ENCODE measurements around the gene SGF29.
"Not testable (repeated sequence)": the region's sequence is repeated elsewhere in the genome, so short reads cannot be mapped to it uniquely, and the experiment has no call there.

The SGF29 gene

DNA sequence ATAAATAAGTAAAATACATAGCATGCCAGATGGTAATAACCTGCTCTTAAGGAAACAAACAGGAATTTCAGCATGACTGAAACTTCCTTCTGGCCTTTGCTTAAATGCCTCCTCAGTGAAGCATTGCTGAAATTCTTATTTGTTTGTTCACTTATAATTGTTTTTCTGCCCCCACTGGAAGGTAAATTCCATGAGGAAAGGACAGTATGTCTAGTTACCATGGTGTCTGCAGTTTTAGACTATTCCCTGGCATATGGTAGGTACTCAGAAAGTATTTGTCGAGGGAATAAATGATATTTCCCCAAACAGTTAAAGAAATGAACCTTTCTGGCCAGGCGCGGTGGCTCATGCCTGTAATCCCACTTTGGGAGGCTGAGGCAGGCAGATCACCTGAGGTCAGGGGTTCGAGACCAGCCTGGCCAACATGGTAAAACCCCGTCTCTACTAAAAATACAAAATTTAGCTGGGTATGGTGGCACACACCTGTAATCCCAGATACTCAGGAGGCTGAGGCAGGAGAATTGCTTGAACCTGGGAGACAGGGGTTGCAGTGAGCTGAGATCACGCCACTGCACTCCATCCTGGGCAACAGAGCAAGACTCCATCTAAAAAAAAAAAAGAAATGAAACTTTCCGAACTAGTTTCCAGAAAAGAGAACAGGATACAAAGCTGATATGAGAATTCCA lies 26.5 kb upstream of the SGF29 start:
- H3K4me1 Mint-ChIP-seq = peaks cover 8 to 12% of the 10 kb centered on the region in 2 donors
- not testable (repeated sequence) for ATAC-seq (replicated peaks); H3K27me3 Mint-ChIP-seq; H3K4me3 Mint-ChIP-seq; H3K9me3 Mint-ChIP-seq; H3K36me3 Mint-ChIP-seq; DNase-seq; H3K27ac Mint-ChIP-seq

DNA sequence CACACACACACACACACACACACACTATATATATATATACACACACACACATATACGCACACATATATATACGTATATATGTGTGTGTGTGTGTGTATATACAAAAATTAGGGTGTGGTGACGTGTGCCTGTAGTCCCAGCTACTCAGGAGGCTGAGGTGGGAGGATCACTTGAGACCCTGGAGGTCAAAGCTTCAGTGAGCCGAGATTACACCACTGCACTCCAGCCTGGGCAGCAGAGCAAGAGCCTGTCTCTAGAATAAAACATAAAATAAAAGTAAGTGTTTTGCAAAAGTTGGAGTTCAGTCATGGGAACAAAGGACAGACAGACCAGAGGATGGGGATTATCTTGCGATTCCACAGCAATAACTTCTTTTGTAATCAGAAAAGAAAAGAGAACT lies 25.7 kb upstream of the SGF29 start:
- H3K27ac Mint-ChIP-seq = no peak overlapping the region
- H3K36me3 Mint-ChIP-seq = no peaks in the 10 kb centered on the region
- DNase-seq = no peak
- H3K4me1 Mint-ChIP-seq = peaks cover 9 to 14% of the 10 kb centered on the region in 2 donors
- ATAC-seq (replicated peaks) = no peak
- H3K27me3 Mint-ChIP-seq = peaks cover 0 to 7% of the 10 kb centered on the region in 2 donors
- no peaks in the 10 kb centered on the region for H3K9me3 Mint-ChIP-seq
- no peak overlapping the region for H3K4me3 Mint-ChIP-seq

- ATAC-seq (replicated peaks) (no peak), DNase-seq (no peak)
- no peaks in the 10 kb centered on the region for H3K9me3 Mint-ChIP-seq
- H3K4me3 Mint-ChIP-seq = no peak overlapping the region
- peaks cover 0 to 7% of the 10 kb centered on the region in 2 donors for H3K27me3 Mint-ChIP-seq
- H3K4me1 Mint-ChIP-seq = peaks cover 9 to 14% of the 10 kb centered on the region in 2 donors
- H3K36me3 Mint-ChIP-seq = no peaks in the 10 kb centered on the region
- no peak overlapping the region for H3K27ac Mint-ChIP-seq
These were observed 25.3 kb upstream of the SGF29 start for GRCh38 chr16:28528463-28528867.

- Mint-ChIP-seq H3K27me3 (peaks cover 0 to 7% of the 10 kb centered on the region in 2 donors), H3K4me1 (peaks cover 9 to 14% of the 10 kb centered on the region in 2 donors), H3K4me3 (no peak overlapping the region), H3K9me3 (no peaks in the 10 kb centered on the region), H3K36me3 (no peaks in the 10 kb centered on the region), H3K27ac (no peak overlapping the region)
- DNase-seq (no peak), ATAC-seq (replicated peaks) (no peak)
These were observed 24.6 kb upstream of the SGF29 start for GRCh38 chr16:28529124-28529523.

DNA sequence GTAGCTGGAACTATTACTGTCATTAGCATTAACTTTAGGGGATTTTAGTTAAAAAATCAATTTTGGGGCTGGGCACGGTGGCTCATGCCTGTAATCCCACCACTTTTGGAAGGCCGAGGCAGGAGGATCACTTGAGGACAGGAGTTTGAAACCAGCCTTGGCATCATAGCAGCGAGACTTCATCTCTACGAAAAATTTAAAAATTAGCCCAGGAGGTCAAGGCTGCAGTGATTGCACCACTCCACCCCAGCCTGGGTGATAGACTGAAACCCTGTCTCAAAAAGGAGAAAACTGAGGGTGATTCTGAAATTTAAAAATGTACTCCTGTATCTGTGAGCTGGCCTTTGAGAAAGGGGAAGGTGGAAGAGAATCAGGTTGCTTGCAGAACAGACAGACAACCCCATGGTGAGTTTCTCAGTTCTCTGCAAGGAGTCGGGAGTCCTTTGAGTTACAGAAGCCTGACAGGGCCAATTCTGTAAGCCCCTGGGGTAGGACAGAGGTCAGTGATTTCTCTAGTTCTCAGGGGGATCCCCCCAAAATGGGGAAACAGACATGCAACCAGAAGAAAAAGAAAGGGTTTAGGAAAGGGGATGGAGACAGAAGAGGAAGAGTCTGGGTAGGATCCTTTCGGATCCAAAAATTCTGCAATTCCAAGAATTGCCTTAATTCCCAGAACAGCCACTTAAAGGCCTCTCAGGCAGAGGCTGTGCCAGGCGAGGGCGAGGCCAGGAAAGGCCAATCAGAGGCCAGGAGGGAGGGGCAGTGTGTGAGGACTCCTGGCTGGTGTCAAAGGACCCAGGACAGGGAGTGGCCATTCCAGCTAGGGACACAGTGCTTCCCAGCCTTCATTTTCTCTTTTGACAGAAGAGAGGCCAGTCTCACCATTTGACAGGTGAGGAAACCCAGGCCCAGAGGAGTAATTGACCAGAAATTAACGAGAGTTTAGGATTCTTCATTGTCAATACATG lies 21.7 kb upstream of the SGF29 start:
- Mint-ChIP-seq H3K9me3 (no peaks in the 10 kb centered on the region), H3K4me3 (peak overlapping the region in 1 of 2 donors; percentile 39), H3K36me3 (no peaks in the 10 kb centered on the region), H3K4me1 (peaks cover 5 to 9% of the 10 kb centered on the region in 2 donors), H3K27ac (no peak overlapping the region), H3K27me3 (peaks cover 0 to 2% of the 10 kb centered on the region in 2 donors)
- ATAC-seq (replicated peaks) (peak; percentile 76 to 78), DNase-seq (no peak)

DNA sequence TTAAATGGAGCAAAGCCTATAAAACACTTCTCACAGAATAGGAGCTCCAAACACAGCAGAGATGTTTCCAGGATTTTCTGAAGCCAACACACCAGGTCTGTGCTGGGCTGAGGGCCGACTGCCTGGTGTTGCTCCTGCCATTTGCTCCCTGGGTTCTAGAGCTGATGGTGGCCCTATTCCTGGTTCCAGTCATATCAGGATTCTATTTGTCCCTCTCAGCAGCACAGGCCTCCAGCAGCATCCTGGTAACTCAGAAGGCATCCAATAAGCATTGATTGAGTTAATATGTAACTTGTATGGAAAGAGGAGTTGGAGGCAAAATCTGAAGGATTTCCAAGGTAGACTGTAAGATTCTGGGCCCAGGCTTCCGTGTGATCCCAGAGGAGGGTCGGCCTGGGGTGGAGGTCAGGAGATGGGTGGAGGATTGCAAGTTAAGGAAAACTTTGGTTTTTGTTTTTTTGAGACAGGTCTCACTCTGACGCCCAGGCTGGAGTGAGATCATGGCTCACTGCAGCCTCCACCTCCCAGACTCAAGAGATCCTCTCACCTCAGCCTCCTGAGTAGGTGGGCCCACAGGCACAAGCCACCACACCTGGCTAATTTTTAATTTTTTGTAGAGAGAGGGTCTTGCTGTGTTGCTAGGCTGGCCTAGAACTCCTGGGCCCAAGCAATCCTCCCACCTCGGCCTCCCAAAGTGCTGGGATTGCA lies 20.6 kb upstream of the SGF29 start:
- no peak overlapping the region for H3K27ac Mint-ChIP-seq
- H3K9me3 Mint-ChIP-seq = no peaks in the 10 kb centered on the region
- peaks cover 5 to 9% of the 10 kb centered on the region in 2 donors for H3K4me1 Mint-ChIP-seq
- no peak for DNase-seq
- no peaks in the 10 kb centered on the region for H3K36me3 Mint-ChIP-seq
- peaks cover 0 to 12% of the 10 kb centered on the region in 2 donors for H3K27me3 Mint-ChIP-seq
- H3K4me3 Mint-ChIP-seq = no peak overlapping the region
- no peak for ATAC-seq (replicated peaks)

- H3K4me1 Mint-ChIP-seq = peaks cover 5 to 9% of the 10 kb centered on the region in 2 donors
- no peak for DNase-seq
- H3K4me3 Mint-ChIP-seq = no peak overlapping the region
These were observed 19.0 kb upstream of the SGF29 start for GRCh38 chr16:28534542-28535373.

GRCh38 chr16:28537076-28537475 lies 16.6 kb upstream of the SGF29 start:
- no peaks in the 10 kb centered on the region for H3K36me3 Mint-ChIP-seq
- H3K27me3 Mint-ChIP-seq = peaks cover 7 to 13% of the 10 kb centered on the region in 2 donors
- H3K4me1 Mint-ChIP-seq = peaks cover 3 to 4% of the 10 kb centered on the region in 2 donors
- H3K4me3 Mint-ChIP-seq = no peak overlapping the region
- H3K9me3 Mint-ChIP-seq = no peaks in the 10 kb centered on the region
- no peak for DNase-seq
- ATAC-seq (replicated peaks) = no peak
- no peak overlapping the region for H3K27ac Mint-ChIP-seq

More at GRCh38 chr16:28534542-28535373, 19.0 kb upstream of the SGF29 start:
- peaks cover 7 to 13% of the 10 kb centered on the region in 2 donors for H3K27me3 Mint-ChIP-seq
- H3K36me3 Mint-ChIP-seq = no peaks in the 10 kb centered on the region
- ATAC-seq (replicated peaks) = no peak
- H3K27ac Mint-ChIP-seq = no peak overlapping the region
- no peaks in the 10 kb centered on the region for H3K9me3 Mint-ChIP-seq

- Mint-ChIP-seq H3K4me3 (no peak overlapping the region), H3K27me3 (peaks cover 13 to 15% of the 10 kb centered on the region in 2 donors), H3K9me3 (no peaks in the 10 kb centered on the region), H3K36me3 (no peaks in the 10 kb centered on the region), H3K4me1 (peaks cover 5 to 8% of the 10 kb centered on the region in 2 donors), H3K27ac (no peak overlapping the region)
- ATAC-seq (replicated peaks) (no peak), DNase-seq (no peak)
These were observed 15.6 kb upstream of the SGF29 start for GRCh38 chr16:28537964-28538732.

DNA sequence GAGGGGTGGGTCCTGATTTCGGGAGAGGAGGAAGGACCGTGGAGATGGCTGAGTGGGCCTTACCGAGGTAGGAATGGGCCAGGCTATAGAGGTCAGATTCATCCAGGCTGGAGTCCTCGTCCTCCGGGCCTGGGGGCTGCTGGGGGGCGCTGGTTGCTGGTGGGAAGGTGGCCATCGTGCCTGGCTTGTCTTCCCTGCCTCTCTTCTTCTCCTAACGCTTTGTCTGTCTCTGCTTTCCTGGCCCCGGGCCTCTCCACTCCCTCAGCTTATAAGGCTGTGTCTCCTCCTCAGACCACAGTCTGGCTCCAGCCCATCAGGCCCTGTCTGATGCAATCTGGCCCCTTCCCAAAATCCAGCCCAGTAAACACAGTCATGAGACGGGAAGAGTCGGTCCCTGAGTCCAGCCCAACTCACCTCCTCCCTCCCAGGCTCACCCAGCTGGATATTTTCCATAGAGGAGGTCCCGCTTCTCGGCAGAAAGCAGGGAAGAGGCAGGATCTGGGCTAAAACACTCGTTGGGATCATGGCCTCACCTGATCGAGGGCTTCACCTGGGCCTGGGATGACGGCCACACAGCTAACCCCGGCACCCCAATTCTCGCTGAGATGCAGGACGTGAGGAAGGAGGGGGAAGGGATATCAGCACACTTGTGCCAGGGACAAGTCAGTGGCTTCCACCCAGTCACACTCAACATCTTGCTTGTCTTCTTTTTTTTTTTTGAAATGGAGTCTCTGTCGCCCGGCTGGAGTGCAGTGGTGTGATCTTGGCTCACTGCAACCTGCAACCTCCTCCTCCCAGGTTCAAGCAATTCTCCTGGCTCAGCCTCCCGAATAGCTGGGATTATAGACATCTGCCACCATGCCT lies 14.8 kb upstream of the SGF29 start, which contains the start of gene NUPR1:
NUPR1 (minus strand) TSS at position 242 of the 864 bp plus-strand sequence; CDS start at position 175, 67 bp downstream.
- Mint-ChIP-seq H3K27me3 (peaks cover 13 to 19% of the 10 kb centered on the region in 2 donors), H3K4me3 (no peak within 1 kb of the TSS), H3K27ac (no peak within 1 kb of the TSS)

DNA sequence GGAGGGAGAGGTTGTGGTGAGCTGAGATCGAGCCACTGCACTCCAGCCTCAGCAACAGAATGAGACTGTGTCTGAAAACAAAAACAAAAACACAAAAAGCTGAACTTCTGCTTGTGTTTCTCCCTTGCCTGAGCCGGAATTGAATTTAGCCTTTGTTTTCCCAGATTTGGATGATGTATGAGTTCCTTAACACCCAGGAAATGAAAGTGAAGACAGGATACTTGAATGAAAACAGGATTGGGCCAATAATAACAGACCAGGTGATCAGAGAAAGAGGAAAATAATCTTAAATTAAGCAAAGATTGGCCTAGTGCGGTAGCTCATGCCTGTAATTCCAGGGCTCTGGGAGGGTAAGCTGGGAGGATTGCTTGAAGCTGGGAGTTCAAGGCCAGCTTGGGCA lies 13.4 kb upstream of the SGF29 start:
- H3K36me3 Mint-ChIP-seq = no peaks in the 10 kb centered on the region
- H3K4me3 Mint-ChIP-seq = no peak overlapping the region
- H3K27me3 Mint-ChIP-seq = peaks cover 13 to 19% of the 10 kb centered on the region in 2 donors
- H3K4me1 Mint-ChIP-seq = peaks cover 6 to 12% of the 10 kb centered on the region in 2 donors
- H3K27ac Mint-ChIP-seq = no peak overlapping the region
- no peak for ATAC-seq (replicated peaks)
- no peaks in the 10 kb centered on the region for H3K9me3 Mint-ChIP-seq
- DNase-seq = no peak

More for the DNA sequence above, 14.8 kb upstream of the SGF29 start, which contains the start of gene NUPR1:
- H3K9me3 Mint-ChIP-seq = no peaks in the 10 kb centered on the region
- no peaks in the 10 kb centered on the region for H3K36me3 Mint-ChIP-seq
- peaks cover 6 to 12% of the 10 kb centered on the region in 2 donors for H3K4me1 Mint-ChIP-seq
- DNase-seq (no peak), ATAC-seq (replicated peaks) (no peak)

GRCh38 chr16:28542646-28543045 lies 11.1 kb upstream of the SGF29 start:
- ATAC-seq (replicated peaks) = peak in 1 of 2 donors; percentile 20
- no peaks in the 10 kb centered on the region for H3K36me3 Mint-ChIP-seq

More at GRCh38 chr16:28542646-28543045, 11.1 kb upstream of the SGF29 start:
- Mint-ChIP-seq H3K4me3 (no peak overlapping the region), H3K4me1 (peaks cover 6 to 12% of the 10 kb centered on the region in 2 donors), H3K9me3 (no peaks in the 10 kb centered on the region), H3K27me3 (peaks cover 5 to 24% of the 10 kb centered on the region in 2 donors), H3K27ac (no peak overlapping the region)
- DNase-seq = no peak

Measured in stimulated activated naive B cell treated with anti-CD40 and anti-IgM and Interleukin-4, amounts not matched to agents 10 μg/mL and 1 μg/mL and 100 μg/mL, for 72 hours (primary cell).